H9 (cell line): ENCODE measurements around the gene FRY. TPM values are rescaled to one million over a fixed set of nuclear protein-coding genes. Genes with fewer than 3 reads are reported as not detected.

ENCODE experiments used
- DNase-seq: peaks from one replicate; pipeline ENCODE4 v3.0.0-alpha.2; 2017
- H2AFZ ChIP-seq: one replicate; pipeline ENCODE4 v1.6.1; 2013; ENCODE audit warnings: mild to moderate bottlenecking, low read length, control low read depth, moderate library complexity
- H2AK5ac ChIP-seq: 2 replicates; pipeline ENCODE4 v1.6.1; 2013; ENCODE audit warnings: low read length, control low read depth, mixed read lengths; ENCODE audit not compliant: insufficient read length
- H2BK120ac ChIP-seq: one replicate; pipeline ENCODE4 v1.6.1; 2013; ENCODE audit warnings: low read depth, mild to moderate bottlenecking, low read length, control low read depth, inconsistent platforms; ENCODE audit not compliant: poor library complexity, severe bottlenecking
- H2BK12ac ChIP-seq: 2 replicates; pipeline ENCODE4 v1.6.1; 2013; ENCODE audit warnings: low read length, control low read depth, mixed read lengths, low read depth; ENCODE audit not compliant: insufficient read length
- H2BK15ac ChIP-seq: 2 replicates; pipeline ENCODE4 v1.6.1; 2013; ENCODE audit warnings: low read depth, low read length, control low read depth
- H2BK20ac ChIP-seq: one replicate; pipeline ENCODE4 v1.6.1; 2013; ENCODE audit warnings: low read depth, mild to moderate bottlenecking, low read length, control low read depth, inconsistent platforms; ENCODE audit not compliant: poor library complexity, severe bottlenecking
- H2BK5ac ChIP-seq: 2 replicates; pipeline ENCODE4 v1.6.1; 2013; ENCODE audit warnings: low read length, control low read depth, mixed read lengths; ENCODE audit not compliant: insufficient read length
- H3K14ac ChIP-seq: 2 replicates; pipeline ENCODE4 v1.6.1; 2013; ENCODE audit warnings: low read length, control low read depth; ENCODE audit not compliant: insufficient read depth
- H3K18ac ChIP-seq: 2 replicates; pipeline ENCODE4 v1.6.1; 2013; ENCODE audit warnings: low read depth, mild to moderate bottlenecking, mixed read lengths, low read length, control low read depth; ENCODE audit not compliant: insufficient read length
- H3K23ac ChIP-seq: 2 replicates; pipeline ENCODE4 v1.6.1; 2013; ENCODE audit warnings: low read length, control low read depth, mixed read lengths, low read depth; ENCODE audit not compliant: insufficient read length
- H3K23me2 ChIP-seq: 2 replicates; pipeline ENCODE4 v1.6.1; 2013; ENCODE audit warnings: low read depth, mild to moderate bottlenecking, mixed read lengths, low read length, control low read depth; ENCODE audit not compliant: insufficient read length, poor library complexity, severe bottlenecking
- H3K27ac ChIP-seq: 2 replicates; pipeline ENCODE4 v1.5.1; 2013; ENCODE audit warnings: low read length, control low read depth, mixed read lengths, low read depth; ENCODE audit not compliant: insufficient read length
- H3K27me3 ChIP-seq: 2 replicates; pipeline ENCODE4 v1.6.1; 2013; ENCODE audit warnings: low read length, control low read depth, inconsistent platforms; ENCODE audit not compliant: insufficient read depth
- H3K4ac ChIP-seq: 2 replicates; pipeline ENCODE4 v1.6.1; 2013; ENCODE audit warnings: low read depth, mild to moderate bottlenecking, control low read depth, inconsistent platforms, low read length, moderate library complexity
- H3K4me1 ChIP-seq: 2 replicates; pipeline ENCODE4 v1.6.1; 2013; ENCODE audit warnings: low read length, control low read depth, inconsistent platforms; ENCODE audit not compliant: insufficient read depth
- H3K4me2 ChIP-seq: 2 replicates; pipeline ENCODE4 v1.6.1; 2013; ENCODE audit warnings: low read length, control low read depth, mixed read lengths; ENCODE audit not compliant: insufficient read length, insufficient read depth
- H3K56ac ChIP-seq: 2 replicates; pipeline ENCODE4 v1.6.1; 2013; ENCODE audit warnings: low read depth, mild to moderate bottlenecking, mixed read lengths, low read length, control low read depth; ENCODE audit not compliant: insufficient read length
- H3K79me1 ChIP-seq: 2 replicates; pipeline ENCODE4 v1.6.1; 2013; ENCODE audit warnings: low read depth, mild to moderate bottlenecking, moderate library complexity, low read length, control low read depth, inconsistent platforms; ENCODE audit not compliant: insufficient read depth, poor library complexity, severe bottlenecking
- H3K79me2 ChIP-seq: 2 replicates; pipeline ENCODE4 v1.6.1; 2013; ENCODE audit warnings: low read length, control low read depth, inconsistent platforms; ENCODE audit not compliant: insufficient read depth
- H3K9ac ChIP-seq: 2 replicates; pipeline ENCODE4 v1.6.1; 2013; ENCODE audit warnings: low read length, control low read depth, mixed read lengths; ENCODE audit not compliant: insufficient read length; ENCODE audit errors: extremely low read depth
- H3K9me3 ChIP-seq: one replicate; pipeline ENCODE4 v1.6.1; 2013; ENCODE audit warnings: low read depth, low read length, inconsistent platforms; ENCODE audit not compliant: control insufficient read depth
- H3T11ph ChIP-seq: one replicate; pipeline ENCODE4 v1.6.1; 2013; ENCODE audit warnings: mild to moderate bottlenecking, low read length, control low read depth, inconsistent platforms
- H4K20me1 ChIP-seq: one replicate; pipeline ENCODE4 v1.6.1; 2013; ENCODE audit not compliant: control insufficient read depth, insufficient read length, insufficient read depth
- H4K5ac ChIP-seq: 2 replicates; pipeline ENCODE4 v1.6.1; 2013; ENCODE audit warnings: low read depth, mild to moderate bottlenecking, mixed read lengths, low read length, control low read depth; ENCODE audit not compliant: insufficient read length
- H4K8ac ChIP-seq: replicated peaks from 2 replicates; pipeline ENCODE4 v1.6.1; 2013; ENCODE audit warnings: low read length, control low read depth, mixed read lengths, low read depth; ENCODE audit not compliant: insufficient read length
- H4K91ac ChIP-seq: 2 replicates; pipeline ENCODE4 v1.6.1; 2013; ENCODE audit warnings: low read depth, mild to moderate bottlenecking, moderate library complexity, mixed read lengths, low read length, control low read depth; ENCODE audit not compliant: insufficient read length
- H3K27ac Mint-ChIP-seq, 3 experiments: 2 replicates in 2 of 3; 3 replicates in 1 of 3; pipeline ENCODE4 v1.8.0; 2020 to 2021; ENCODE audit warnings: mixed read lengths in 3 of 3, mild to moderate bottlenecking in 1 of 3, moderate library complexity in 1 of 3
- H3K27me3 Mint-ChIP-seq: 2 replicates; pipeline ENCODE4 v1.8.0; 2021; ENCODE audit warnings: low read depth, mild to moderate bottlenecking, moderate library complexity, mixed read lengths
- H3K36me3 Mint-ChIP-seq, 3 experiments: 2 replicates in 2 of 3; 3 replicates in 1 of 3; pipeline ENCODE4 v1.8.0; 2020 to 2021; ENCODE audit warnings: low read depth in 3 of 3, mixed read lengths in 3 of 3; ENCODE audit not compliant: insufficient read depth in 1 of 3
- H3K4me1 Mint-ChIP-seq, 2 experiments: 2 replicates each; pipeline ENCODE4 v1.8.0; 2020; ENCODE audit warnings: mixed read lengths in 2 of 2
- H3K4me3 Mint-ChIP-seq, 2 experiments: 2 replicates in 1 of 2; 3 replicates in 1 of 2; pipeline ENCODE4 v1.8.0; 2020 to 2021; ENCODE audit warnings: mild to moderate bottlenecking in 2 of 2, mixed read lengths in 2 of 2, moderate library complexity in 1 of 2
- H3K9me3 Mint-ChIP-seq, 2 experiments: 2 replicates in 1 of 2; 3 replicates in 1 of 2; pipeline ENCODE4 v1.8.0; 2020; ENCODE audit warnings: mild to moderate bottlenecking in 2 of 2, mixed read lengths in 2 of 2, moderate library complexity in 1 of 2
- WGBS: extraction: QIAGEN DNeasy Blood & Tissue Kit; methylation state at CpG from one replicate; pipeline ENCODE4 v1.1.7; 2013; ENCODE audit warnings: missing lambda C conversion rate, low lambda C conversion rate, mixed read lengths; ENCODE audit not compliant: insufficient read length; ENCODE audit errors: extremely low coverage; 5-methylcytosine and 5-hydroxymethylcytosine counted together
- total RNA-seq: library from RNA; stranded (reverse); gene quantifications from 2 replicates; pipeline ENCODE4 v1.2.1, GENCODE V29; 2021
- TF ChIP-seq, protein P1 (sequence below): fragments of 200-600 bp; sonication (generic); conservative IDR thresholded peaks from 3 replicates; pipeline ENCODE4 v1.8.0; 2021; ENCODE audit warnings: antibody characterized with exemption, mild to moderate bottlenecking

Gene FRY
- total RNA-seq, 1 experiment from 2014 or later, result 5.2 TPM

DNA sequence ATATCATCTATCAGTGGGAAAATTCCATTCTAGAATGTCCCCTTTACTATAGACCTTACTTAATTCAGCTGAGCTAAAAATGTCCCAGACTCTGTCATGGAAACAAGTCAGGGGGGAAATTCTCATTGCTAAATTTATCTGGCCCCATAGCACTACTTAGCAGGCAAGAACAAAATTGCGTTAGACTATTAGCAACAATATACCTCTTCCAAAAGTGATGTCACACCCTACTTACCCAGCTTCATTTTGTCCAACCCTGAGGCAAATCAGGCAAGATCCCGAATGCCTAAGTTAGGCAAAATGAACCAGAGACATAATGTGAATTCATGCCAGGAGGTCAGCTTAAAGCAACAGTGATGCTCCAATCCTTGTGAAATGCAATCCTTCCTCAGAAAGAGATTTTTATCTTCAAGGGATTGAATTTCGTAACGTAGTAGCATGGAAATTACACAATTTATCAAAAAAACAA lies 93.7 kb downstream of the FRY start:
- Histone ChIP-seq H3K14ac (no peak overlapping the region), H3K79me1 (no peaks in the 10 kb centered on the region), H2AK5ac (no peak overlapping the region), H3K18ac (no peak overlapping the region), H2BK5ac (no peak overlapping the region), H4K5ac (no peak overlapping the region), H3T11ph (no peak overlapping the region), H2BK120ac (no peak overlapping the region), H2BK15ac (no peak overlapping the region), H3K4me1 (no peaks in the 10 kb centered on the region), H2AFZ (no peak overlapping the region), H4K20me1 (no peaks in the 10 kb centered on the region), H4K91ac (no peak overlapping the region), H3K79me2 (no peaks in the 10 kb centered on the region), H3K23me2 (no peaks in the 10 kb centered on the region), H3K23ac (no peak overlapping the region), H3K4me2 (no peak overlapping the region), H3K9me3 (no peaks in the 10 kb centered on the region), H3K4ac (no peak overlapping the region), H2BK12ac (no peak overlapping the region), H3K27me3 (no peaks in the 10 kb centered on the region), H3K9ac (no peak overlapping the region), H4K8ac (no peak overlapping the region), H2BK20ac (no peak overlapping the region), H3K56ac (no peak overlapping the region), H3K27ac (no peak overlapping the region)
- DNase-seq, result no peak
- Mint-ChIP-seq H3K9me3 (peaks cover 19 to 21% of the 10 kb centered on the region in 2 experiments), H3K4me1 (no peaks in the 10 kb centered on the region), H3K27me3 (no peaks in the 10 kb centered on the region), H3K36me3 (peaks cover 21 to 26% (median 22%) of the 10 kb centered on the region in 3 experiments), H3K4me3 (no peak overlapping the region), H3K27ac (no peak overlapping the region)
- TF ChIP-seq, protein P1, sequence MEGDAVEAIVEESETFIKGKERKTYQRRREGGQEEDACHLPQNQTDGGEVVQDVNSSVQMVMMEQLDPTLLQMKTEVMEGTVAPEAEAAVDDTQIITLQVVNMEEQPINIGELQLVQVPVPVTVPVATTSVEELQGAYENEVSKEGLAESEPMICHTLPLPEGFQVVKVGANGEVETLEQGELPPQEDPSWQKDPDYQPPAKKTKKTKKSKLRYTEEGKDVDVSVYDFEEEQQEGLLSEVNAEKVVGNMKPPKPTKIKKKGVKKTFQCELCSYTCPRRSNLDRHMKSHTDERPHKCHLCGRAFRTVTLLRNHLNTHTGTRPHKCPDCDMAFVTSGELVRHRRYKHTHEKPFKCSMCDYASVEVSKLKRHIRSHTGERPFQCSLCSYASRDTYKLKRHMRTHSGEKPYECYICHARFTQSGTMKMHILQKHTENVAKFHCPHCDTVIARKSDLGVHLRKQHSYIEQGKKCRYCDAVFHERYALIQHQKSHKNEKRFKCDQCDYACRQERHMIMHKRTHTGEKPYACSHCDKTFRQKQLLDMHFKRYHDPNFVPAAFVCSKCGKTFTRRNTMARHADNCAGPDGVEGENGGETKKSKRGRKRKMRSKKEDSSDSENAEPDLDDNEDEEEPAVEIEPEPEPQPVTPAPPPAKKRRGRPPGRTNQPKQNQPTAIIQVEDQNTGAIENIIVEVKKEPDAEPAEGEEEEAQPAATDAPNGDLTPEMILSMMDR, result no peak
- WGBS, result no CpG with 5 or more reads among the region's 4 CpGs
